ENCODE data around the gene NT5C3A. TPM values are rescaled to one million over a fixed set of nuclear protein-coding genes. Genes with fewer than 3 reads are reported as not detected.

Gene NT5C3A
- total and polyA plus RNA-seq, 2 of the 13 experiments (the other 11 are each of a cell fraction or from before 2014, with no cell fraction given), result 16.9 to 34.0 TPM

DNA sequence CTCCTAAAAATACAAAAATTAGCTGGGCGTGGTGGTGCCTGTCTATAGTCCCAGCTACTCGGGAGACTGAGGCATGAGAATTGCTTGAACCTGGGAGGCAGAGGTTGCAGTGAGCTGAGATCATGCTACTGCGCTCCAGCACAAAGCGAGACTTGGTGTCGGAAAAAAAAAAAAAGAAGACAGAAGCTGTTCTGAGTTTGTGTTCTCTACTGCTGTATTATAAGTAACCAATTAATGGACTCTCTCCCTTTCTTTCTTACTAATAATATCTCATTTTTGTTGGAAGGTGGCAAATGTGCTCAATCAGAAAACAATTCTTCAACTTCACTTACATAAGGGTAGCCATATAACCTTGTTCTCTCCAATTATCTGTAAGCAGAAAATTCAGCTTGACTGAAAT is 7.4 kb downstream of the NT5C3A start (continued):
- no peak for TF ChIP-seq GTF3A (CRISPR knock-in tag; conservative IDR thresholded peaks at IDR 0.05)
- no peak for TF ChIP-seq FOXK2 (IDR thresholded peaks at IDR 0.05)
- no peak for TF ChIP-seq ZNF3 (CRISPR knock-in tag; IDR thresholded peaks at IDR 0.05)
- TF ChIP-seq ZNF124 (CRISPR knock-in tag; IDR thresholded peaks at IDR 0.05), result no peak

DNA sequence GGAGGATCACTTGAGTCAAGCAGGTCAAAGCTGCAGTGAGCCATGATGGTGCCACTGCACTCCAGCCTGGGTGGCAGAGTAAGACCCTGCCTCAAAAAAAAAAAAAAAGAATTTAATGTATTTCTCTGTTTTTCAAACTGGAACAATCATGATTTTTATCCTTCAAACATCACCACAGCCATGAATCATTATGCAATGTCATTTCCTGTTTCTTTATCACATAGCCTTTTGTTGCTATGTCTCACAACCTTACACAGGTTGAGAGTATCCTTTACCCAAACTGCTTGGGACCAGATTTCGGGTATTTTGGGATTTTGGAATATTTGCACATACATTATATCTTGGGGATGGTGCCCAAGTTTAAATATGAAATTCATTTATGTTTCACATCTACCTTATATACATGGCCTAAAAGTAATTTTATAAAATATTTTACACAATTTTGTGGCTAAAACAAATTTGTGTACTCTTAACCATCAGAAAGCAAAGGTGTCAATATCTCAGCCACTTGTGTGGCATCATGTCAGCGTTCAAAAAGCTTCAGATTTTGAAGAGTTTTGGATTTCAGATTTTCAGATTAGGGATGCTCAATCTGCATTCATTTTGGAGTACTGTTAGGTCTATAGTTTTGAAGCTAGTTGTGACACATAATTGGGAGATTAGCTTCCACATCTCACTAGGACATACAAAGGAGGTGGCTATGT is 8.2 kb downstream of the NT5C3A start:
- ATAC-seq, result no peak
- intact Hi-C loops (cut with micrococcal nuclease; ENCODE audit: unreplicated experiment), result no loop called here
- Histone ChIP-seq H3K27ac (ENCODE audit: extremely low read length, insufficient read depth, low read length) (no peak overlapping the region), H3K9me3 (ENCODE audit: low read length) (no peaks in the 10 kb centered on the region), H3K9ac (ENCODE audit: insufficient read depth, low read depth, low read length) (no peak overlapping the region), H4K20me1 (ENCODE audit: insufficient read depth, low read length) (peaks cover 3% of the 10 kb centered on the region), H3K27me3 (ENCODE audit: control insufficient read depth in 1 of 2, insufficient read depth in 2 of 2, low read length in 2 of 2) (no peaks in the 10 kb centered on the region), H2AFZ (ENCODE audit: low read length) (no peak overlapping the region), H3K36me3 (replicated peaks in 1 of 2; ENCODE audit: control insufficient read depth in 1 of 2, insufficient read depth in 2 of 2, low read length in 2 of 2) (no peaks in the 10 kb centered on the region; a peak in 1 of 5 replicates), H3K4me2 (ENCODE audit: low read depth, low read length) (no peak overlapping the region), H3K4me1 (ENCODE audit: insufficient read depth, low read length) (peaks cover 48% of the 10 kb centered on the region), H3K4me3 (replicated peaks in 1 of 3; ENCODE audit: insufficient read depth in 1 of 3, low read depth in 2 of 3, low read length in 3 of 3) (no peak overlapping the region), H3K79me2 (ENCODE audit: insufficient read depth, low read length) (peaks cover 92% of the 10 kb centered on the region)
- BruUV-seq (replicated peaks), result no TSS peak
- ChIA-PET CTCF (ENCODE audit: low intra/inter-chr PET ratio, low total read pairs) (no interaction called here), POLR2A (no interaction called here)
- FAIRE-seq, result no peak
- DNase-seq (ENCODE audit: low spot score), result no peak
- 99% methylated on average over 2 of the region's 2 CpGs for WGBS (ENCODE audit: low lambda C conversion rate)
- in situ Hi-C loops (cut with HindIII; ENCODE audit: extremely low pct_ligation_motif_present, low pct_unique_long_range_greater_than_20kb), result no loop called here
- TF ChIP-seq CEBPB (IDR thresholded peaks at IDR 0.05; ENCODE audit: borderline replicate concordance, low read depth, low read length), result peak; percentile 14; the same call in 1 of the 2 replicates
- TF ChIP-seq, protein P1, sequence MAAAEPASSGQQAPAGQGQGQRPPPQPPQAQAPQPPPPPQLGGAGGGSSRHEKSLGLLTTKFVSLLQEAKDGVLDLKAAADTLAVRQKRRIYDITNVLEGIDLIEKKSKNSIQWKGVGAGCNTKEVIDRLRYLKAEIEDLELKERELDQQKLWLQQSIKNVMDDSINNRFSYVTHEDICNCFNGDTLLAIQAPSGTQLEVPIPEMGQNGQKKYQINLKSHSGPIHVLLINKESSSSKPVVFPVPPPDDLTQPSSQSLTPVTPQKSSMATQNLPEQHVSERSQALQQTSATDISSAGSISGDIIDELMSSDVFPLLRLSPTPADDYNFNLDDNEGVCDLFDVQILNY (CRISPR knock-in tag; conservative IDR thresholded peaks at IDR 0.05), result no peak

DNA sequence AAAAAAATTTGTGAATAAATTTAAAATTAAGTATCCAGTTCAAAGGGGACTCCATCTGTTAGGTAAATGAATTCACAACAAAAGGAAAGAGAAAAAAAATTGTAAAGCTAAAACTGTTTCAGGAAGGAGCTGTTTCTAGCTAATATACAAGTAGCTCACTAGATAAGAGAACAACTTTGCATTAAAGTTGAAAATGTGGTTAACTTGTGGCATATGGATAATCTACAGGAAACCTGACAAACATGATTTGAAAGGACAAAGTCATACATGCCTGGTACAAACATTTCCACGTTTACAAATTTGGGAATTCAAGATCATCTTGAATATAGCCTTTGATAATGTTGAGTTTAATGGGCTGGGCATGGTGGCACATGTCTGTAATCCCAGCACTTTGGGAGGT is 8.9 kb downstream of the NT5C3A start:
- in situ Hi-C loops (cut with HindIII; ENCODE audit: extremely low pct_ligation_motif_present, low pct_unique_long_range_greater_than_20kb), result no loop called here
- no peak overlapping the region for H3K4me2 ChIP-seq (ENCODE audit: low read depth, low read length)
- no peak overlapping the region for H3K4me3 ChIP-seq (replicated peaks in 1 of 3; ENCODE audit: insufficient read depth in 1 of 3, low read depth in 2 of 3, low read length in 3 of 3)
- WGBS (ENCODE audit: low lambda C conversion rate), result 93% methylated on average over 1 of the region's 1 CpG
- BruUV-seq (replicated peaks), result no TSS peak
- no peak overlapping the region for H3K9ac ChIP-seq (ENCODE audit: insufficient read depth, low read depth, low read length)
- no peak for FAIRE-seq
- H3K27me3 ChIP-seq (ENCODE audit: control insufficient read depth in 1 of 2, insufficient read depth in 2 of 2, low read length in 2 of 2), result no peaks in the 10 kb centered on the region
- ChIA-PET POLR2A (no interaction called here), CTCF (ENCODE audit: low intra/inter-chr PET ratio, low total read pairs) (no interaction called here)
- peaks cover 2% of the 10 kb centered on the region for H4K20me1 ChIP-seq (ENCODE audit: insufficient read depth, low read length)
- ATAC-seq, result no peak
- intact Hi-C loops (cut with micrococcal nuclease; ENCODE audit: unreplicated experiment), result no loop called here
- no peak overlapping the region for H3K27ac ChIP-seq (ENCODE audit: extremely low read length, insufficient read depth, low read length)
- DNase-seq (ENCODE audit: low spot score), result no peak
- H2AFZ ChIP-seq (ENCODE audit: low read length), result no peak overlapping the region
- H3K36me3 ChIP-seq (replicated peaks in 1 of 2; ENCODE audit: control insufficient read depth in 1 of 2, insufficient read depth in 2 of 2, low read length in 2 of 2), result no peaks in the 10 kb centered on the region; a peak in 1 of 5 replicates
- no peaks in the 10 kb centered on the region for H3K9me3 ChIP-seq (ENCODE audit: low read length)
- peaks cover 41% of the 10 kb centered on the region for H3K4me1 ChIP-seq (ENCODE audit: insufficient read depth, low read length)
- H3K79me2 ChIP-seq (ENCODE audit: insufficient read depth, low read length), result peaks cover 92% of the 10 kb centered on the region
- no peak for TF ChIP-seq MIER2 (CRISPR knock-in tag; IDR thresholded peaks at IDR 0.05)
- no peak for TF ChIP-seq PPARG (CRISPR knock-in tag; conservative IDR thresholded peaks at IDR 0.05)
- no peak for TF ChIP-seq ZNF567 (CRISPR knock-in tag; IDR thresholded peaks at IDR 0.05; ENCODE audit: borderline replicate concordance)
- TF ChIP-seq MEIS1 (CRISPR knock-in tag; IDR thresholded peaks at IDR 0.05; ENCODE audit: borderline replicate concordance), result no peak
- no peak for TF ChIP-seq TCF7 (IDR thresholded peaks at IDR 0.05; ENCODE audit: low read depth)
- TF ChIP-seq ZNF230 (CRISPR knock-in tag; IDR thresholded peaks at IDR 0.05), result no peak
- TF ChIP-seq, protein P2, sequence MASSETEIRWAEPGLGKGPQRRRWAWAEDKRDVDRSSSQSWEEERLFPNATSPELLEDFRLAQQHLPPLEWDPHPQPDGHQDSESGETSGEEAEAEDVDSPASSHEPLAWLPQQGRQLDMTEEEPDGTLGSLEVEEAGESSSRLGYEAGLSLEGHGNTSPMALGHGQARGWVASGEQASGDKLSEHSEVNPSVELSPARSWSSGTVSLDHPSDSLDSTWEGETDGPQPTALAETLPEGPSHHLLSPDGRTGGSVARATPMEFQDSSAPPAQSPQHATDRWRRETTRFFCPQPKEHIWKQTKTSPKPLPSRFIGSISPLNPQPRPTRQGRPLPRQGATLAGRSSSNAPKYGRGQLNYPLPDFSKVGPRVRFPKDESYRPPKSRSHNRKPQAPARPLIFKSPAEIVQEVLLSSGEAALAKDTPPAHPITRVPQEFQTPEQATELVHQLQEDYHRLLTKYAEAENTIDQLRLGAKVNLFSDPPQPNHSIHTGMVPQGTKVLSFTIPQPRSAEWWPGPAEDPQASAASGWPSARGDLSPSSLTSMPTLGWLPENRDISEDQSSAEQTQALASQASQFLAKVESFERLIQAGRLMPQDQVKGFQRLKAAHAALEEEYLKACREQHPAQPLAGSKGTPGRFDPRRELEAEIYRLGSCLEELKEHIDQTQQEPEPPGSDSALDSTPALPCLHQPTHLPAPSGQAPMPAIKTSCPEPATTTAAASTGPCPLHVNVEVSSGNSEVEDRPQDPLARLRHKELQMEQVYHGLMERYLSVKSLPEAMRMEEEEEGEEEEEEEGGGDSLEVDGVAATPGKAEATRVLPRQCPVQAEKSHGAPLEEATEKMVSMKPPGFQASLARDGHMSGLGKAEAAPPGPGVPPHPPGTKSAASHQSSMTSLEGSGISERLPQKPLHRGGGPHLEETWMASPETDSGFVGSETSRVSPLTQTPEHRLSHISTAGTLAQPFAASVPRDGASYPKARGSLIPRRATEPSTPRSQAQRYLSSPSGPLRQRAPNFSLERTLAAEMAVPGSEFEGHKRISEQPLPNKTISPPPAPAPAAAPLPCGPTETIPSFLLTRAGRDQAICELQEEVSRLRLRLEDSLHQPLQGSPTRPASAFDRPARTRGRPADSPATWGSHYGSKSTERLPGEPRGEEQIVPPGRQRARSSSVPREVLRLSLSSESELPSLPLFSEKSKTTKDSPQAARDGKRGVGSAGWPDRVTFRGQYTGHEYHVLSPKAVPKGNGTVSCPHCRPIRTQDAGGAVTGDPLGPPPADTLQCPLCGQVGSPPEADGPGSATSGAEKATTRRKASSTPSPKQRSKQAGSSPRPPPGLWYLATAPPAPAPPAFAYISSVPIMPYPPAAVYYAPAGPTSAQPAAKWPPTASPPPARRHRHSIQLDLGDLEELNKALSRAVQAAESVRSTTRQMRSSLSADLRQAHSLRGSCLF (CRISPR knock-in tag; IDR thresholded peaks at IDR 0.05; ENCODE audit: borderline replicate concordance), result no peak

Data from HepG2 (cell line).